HCT116 (cell line): ENCODE data around the gene KNCN. TPM values are rescaled to one million over a fixed set of nuclear protein-coding genes. Genes with fewer than 3 reads are reported as not detected.

Experiments
- ATAC-seq: fragments of 200-7000 bp; cut with Tn5 transposase; 2 replicates; pipeline ENCODE4 v1.9.1; 2020; ENCODE audit warnings: mild to moderate bottlenecking, moderate library complexity
- BruUV-seq: library from RNA; stranded (reverse); fragments of 400-500 nt; replicated peaks from 2 replicates; lab custom pipeline; 2021; lab: Mats Ljungman, UMichigan
- CTCF ChIA-PET: fragments of 300-600 bp; sonication (Branson Sonifier 250); formaldehyde crosslinking; loops from one replicate; lab custom pipeline; 2021; ENCODE audit warnings: antibody characterized with exemption; lab: Charles Lee
- POLR2A ChIA-PET: fragments of 300-600, 350-600 bp; sonication (Branson Sonifier 250); formaldehyde crosslinking; loops from one replicate; lab custom pipeline; 2021; ENCODE audit warnings: antibody characterized with exemption; lab: Charles Lee
- RAD21 ChIA-PET, 2 experiments: fragments of 300-600 bp; sonication (Branson Sonifier 250); formaldehyde crosslinking; loops; one replicate each; lab custom pipeline; 2023; ENCODE audit warnings: low total read pairs in 2 of 2; ENCODE audit not compliant: uncharacterized antibody in 2 of 2, unreplicated experiment in 2 of 2, low non-redundant PET in 1 of 2; lab: Charles Lee
- DNase-seq: peaks from one replicate; pipeline ENCODE4 v3.0.0-alpha.2; 2010; ENCODE audit warnings: low read depth, low spot score
- H2AFZ ChIP-seq: fragments of 200-600 bp; shearing (Covaris generic), sonication (generic); 2 replicates; pipeline ENCODE4 v1.6.1; 2017; ENCODE audit warnings: low read depth, mixed run types, mixed read lengths, antibody characterized with exemption, low read length; ENCODE audit not compliant: poor library complexity, severe bottlenecking
- H3K27ac ChIP-seq: 2 replicates; pipeline ENCODE4 v1.5.1; 2012; ENCODE audit warnings: low read depth, low read length
- H3K27me3 ChIP-seq: fragments of 200-600 bp; sonication (generic); 2 replicates; pipeline ENCODE4 v1.6.1; 2016; ENCODE audit warnings: mixed run types, low read length, mixed read lengths; ENCODE audit not compliant: insufficient read depth
- H3K36me3 ChIP-seq, 2 experiments: fragments of 200-500 bp in 1 of 2; fragments of 200-600 bp in 1 of 2; sonication (Bioruptor generic) in 1 of 2; sonication (generic) in 1 of 2; 2 replicates each; pipeline versions ENCODE4 v1.5.1 to v1.6.1; 2014 to 2016; ENCODE audit warnings: low read length in 2 of 2, inconsistent platforms in 1 of 2, mixed read lengths in 1 of 2, mixed run types in 1 of 2; ENCODE audit not compliant: insufficient read depth in 2 of 2, control insufficient read depth in 1 of 2
- H3K4me1 ChIP-seq, 2 experiments: fragments of 200-600 bp in 1 of 2; sonication (generic) in 1 of 2; 2 replicates each; pipeline versions ENCODE4 v1.5.1 to v1.6.1; 2012 to 2017; ENCODE audit warnings: low read length in 2 of 2, inconsistent platforms in 1 of 2, mild to moderate bottlenecking in 1 of 2, mixed read lengths in 1 of 2, mixed run types in 1 of 2, moderate library complexity in 1 of 2; ENCODE audit not compliant: insufficient read depth in 2 of 2, control insufficient read depth in 1 of 2
- H3K4me2 ChIP-seq: fragments of 200-600 bp; sonication (generic); 2 replicates; pipeline ENCODE4 v1.6.1; 2017; ENCODE audit warnings: mixed run types, low read length, mixed read lengths
- H3K4me3 ChIP-seq, 2 experiments: fragments of 200-600 bp in 1 of 2; sonication (generic) in 1 of 2; replicated peaks in 1 of 2; 2 replicates each; pipeline ENCODE4 v1.5.1; 2011 to 2016; ENCODE audit warnings: low read length in 2 of 2, control low read depth in 1 of 2, low read depth in 1 of 2, mild to moderate bottlenecking in 1 of 2, mixed read lengths in 1 of 2, mixed run types in 1 of 2
- H3K79me2 ChIP-seq: fragments of 200-600 bp; sonication (generic); 2 replicates; pipeline ENCODE4 v1.6.1; 2017; ENCODE audit warnings: mild to moderate bottlenecking, mixed run types, low read length, moderate library complexity, mixed read lengths; ENCODE audit not compliant: insufficient read depth
- H3K9ac ChIP-seq: fragments of 200-600 bp; sonication (generic); 2 replicates; pipeline ENCODE4 v1.6.1; 2016; ENCODE audit warnings: low read length, mixed read lengths
- H3K9me2 ChIP-seq: fragments of 200-600 bp; sonication (generic), shearing (Covaris generic); 2 replicates; pipeline ENCODE4 v1.6.1; 2017; ENCODE audit warnings: mixed run types, mild to moderate bottlenecking, moderate library complexity; ENCODE audit not compliant: insufficient read depth
- H3K9me3 ChIP-seq, 2 experiments: fragments of 200-500 bp in 1 of 2; fragments of 200-600 bp in 1 of 2; sonication (Bioruptor generic) in 1 of 2; sonication (generic) in 1 of 2; 2 replicates each; pipeline ENCODE4 v1.6.1; 2014 to 2017; ENCODE audit warnings: low read length in 2 of 2, mixed read lengths in 2 of 2, inconsistent platforms in 1 of 2, low read depth in 1 of 2, mild to moderate bottlenecking in 1 of 2, mixed run types in 1 of 2, moderate library complexity in 1 of 2; ENCODE audit not compliant: control insufficient read depth in 1 of 2, insufficient read depth in 1 of 2
- H4K20me1 ChIP-seq: fragments of 200-600 bp; sonication (generic), shearing (Covaris generic); 2 replicates; pipeline ENCODE4 v1.6.1; 2017; ENCODE audit warnings: mixed run types, mild to moderate bottlenecking, moderate library complexity; ENCODE audit not compliant: insufficient read depth
- ATF3 ChIP-seq: IDR thresholded peaks from 2 replicates; pipeline ENCODE4 v1.6.1; 2012
- CBX3 ChIP-seq: IDR thresholded peaks from 2 replicates; pipeline ENCODE4 v1.6.1; 2012; ENCODE audit warnings: low read depth
- CEBPB ChIP-seq: IDR thresholded peaks from 2 replicates; pipeline ENCODE4 v1.6.1; 2012; ENCODE audit warnings: low read depth
- EGR1 ChIP-seq: IDR thresholded peaks from 2 replicates; pipeline ENCODE4 v1.6.1; 2012; ENCODE audit warnings: low read depth
- ELF1 ChIP-seq: IDR thresholded peaks from 2 replicates; pipeline ENCODE4 v1.6.1; 2012; ENCODE audit warnings: low read depth, borderline replicate concordance
- EZH2 ChIP-seq: fragments of 200-600 bp; sonication (generic); IDR thresholded peaks from 2 replicates; pipeline ENCODE4 v1.6.1; 2017; ENCODE audit warnings: antibody characterized with exemption, mixed run types
- EZH2phosphoT487 ChIP-seq: fragments of 200-600 bp; IDR thresholded peaks from 2 replicates; pipeline ENCODE4 v1.6.1; 2018; ENCODE audit warnings: antibody characterized with exemption, borderline replicate concordance
- FOSL1 ChIP-seq: IDR thresholded peaks from 2 replicates; pipeline ENCODE4 v1.6.1; 2012; ENCODE audit warnings: low read depth
- POLR2A ChIP-seq: IDR thresholded peaks from 2 replicates; pipeline ENCODE4 v1.7.0; 2011; ENCODE audit warnings: borderline replicate concordance; ENCODE audit not compliant: insufficient read depth, insufficient read length; ENCODE audit errors: extremely low read depth
- POLR2AphosphoS5 ChIP-seq: IDR thresholded peaks from 2 replicates; pipeline ENCODE4 v1.6.1; 2011; ENCODE audit warnings: mild to moderate bottlenecking, low read depth, low read length, moderate library complexity
- RAD21 ChIP-seq: IDR thresholded peaks from 2 replicates; pipeline ENCODE4 v1.6.1; 2012; ENCODE audit warnings: low read depth, mild to moderate bottlenecking
- SIN3A ChIP-seq: IDR thresholded peaks from 2 replicates; pipeline ENCODE4 v1.6.1; 2012; ENCODE audit warnings: low read depth
- SP1 ChIP-seq: IDR thresholded peaks from 2 replicates; pipeline ENCODE4 v1.6.1; 2012; ENCODE audit warnings: low read depth
- SRF ChIP-seq: IDR thresholded peaks from 2 replicates; pipeline ENCODE4 v1.6.1; 2012; ENCODE audit warnings: low read depth
- TCF7L2 ChIP-seq: IDR thresholded peaks from 2 replicates; pipeline ENCODE4 v1.7.0; 2011; ENCODE audit warnings: borderline replicate concordance, inconsistent platforms; ENCODE audit not compliant: insufficient read depth, insufficient read length; ENCODE audit errors: extremely low read depth
- YY1 ChIP-seq: IDR thresholded peaks from 2 replicates; pipeline ENCODE4 v1.6.1; 2011; ENCODE audit warnings: low read length, low read depth, moderate library complexity, mild to moderate bottlenecking; ENCODE audit not compliant: insufficient replicate concordance; ENCODE audit errors: extremely low read depth
- ZFX ChIP-seq: fragments of 450-650 bp; IDR thresholded peaks from 2 replicates; pipeline ENCODE4 v1.6.1; 2017
- ZNF274 ChIP-seq: fragments of 200-500 bp; sonication (Bioruptor generic); IDR thresholded peaks from 2 replicates; pipeline ENCODE4 v1.6.1; 2014; ENCODE audit warnings: mild to moderate bottlenecking, low read depth, low read length, inconsistent platforms
- intact Hi-C: fragments of 100-400 bp; cut with micrococcal nuclease; formaldehyde crosslinking; loops from 2 replicates; pipeline ENCODE4 v1.10.0; 2022
- total RNA-seq: library from RNA; stranded (reverse); gene quantifications from one replicate; pipeline ENCODE4 v1.2.1, GENCODE V29; 2021; ENCODE audit not compliant: unreplicated experiment
- TF ChIP-seq, protein P1 (sequence below), 3 experiments: fragments of 200-600 bp in 1 of 3; sonication (generic) in 1 of 3; IDR thresholded peaks in 2 of 3; conservative IDR thresholded peaks in 1 of 3; 2 replicates each; pipeline ENCODE4 v1.5.1; 2012 to 2017; ENCODE audit warnings: low read depth in 2 of 3, low read length in 2 of 3, antibody characterized with exemption in 1 of 3, borderline replicate concordance in 1 of 3, control low read depth in 1 of 3, mild to moderate bottlenecking in 1 of 3, mixed read lengths in 1 of 3, mixed run types in 1 of 3, moderate library complexity in 1 of 3; ENCODE audit not compliant: insufficient read depth in 1 of 3

The KNCN gene
- total RNA-seq, 1 experiment from 2014 or later: not detected

DNA sequence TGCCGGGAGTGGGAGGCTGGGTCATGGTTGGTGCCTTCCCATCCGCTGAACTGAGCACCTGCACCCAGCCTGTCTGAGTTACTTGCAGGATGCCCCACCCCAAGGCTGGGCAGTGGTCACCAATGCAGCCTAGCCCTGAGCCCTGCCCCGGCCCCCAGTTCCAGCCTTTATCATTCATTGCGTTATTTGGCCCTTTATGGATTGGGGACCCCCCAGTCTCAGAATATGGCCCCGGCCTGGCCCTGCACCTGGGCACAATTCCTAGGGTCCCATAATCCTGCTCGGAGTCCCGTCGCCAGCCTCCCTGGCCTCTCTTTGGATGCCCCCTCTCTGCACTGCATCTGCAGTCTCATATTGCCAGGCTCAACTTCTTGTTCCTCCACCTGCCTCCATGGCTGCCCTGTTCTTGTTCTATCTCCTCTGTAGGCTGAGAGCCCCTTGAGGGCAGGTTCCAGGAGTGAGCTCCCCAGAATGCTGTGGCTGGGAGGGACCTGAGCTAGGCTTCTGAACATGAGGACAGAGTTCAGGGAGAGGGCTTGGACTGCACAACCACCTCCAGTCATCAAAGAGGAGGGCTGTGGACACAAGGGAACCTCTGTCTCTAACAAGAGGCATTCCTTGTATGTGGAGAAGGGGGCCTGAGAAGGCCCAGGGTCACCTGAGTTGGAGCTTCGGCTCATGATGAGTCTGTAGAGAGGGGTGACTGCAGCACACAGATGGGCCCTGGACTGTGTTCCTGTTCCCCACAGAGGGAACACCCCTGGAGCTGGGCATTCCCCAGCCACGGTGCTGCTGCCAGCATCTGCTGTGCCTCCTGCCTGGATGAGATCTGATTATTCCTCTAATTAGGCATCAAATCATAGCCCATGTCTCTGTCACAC, 1.1 kb upstream of the KNCN start:
- CTCF ChIA-PET: no interaction called here
- H4K20me1 ChIP-seq: no peaks in the 10 kb centered on the region; the same call in 1 of the 2 replicates
- no peaks in the 10 kb centered on the region for H3K9me3 ChIP-seq
- TF ChIP-seq SRF (no peak), SP1 (no peak), EGR1 (no peak), SIN3A (no peak), CEBPB (no peak), TCF7L2 (no peak), RAD21 (no peak), CBX3 (no peak), EZH2phosphoT487 (no peak), YY1 (no peak), ZFX (no peak), ATF3 (no peak), ELF1 (no peak), FOSL1 (no peak), POLR2AphosphoS5 (no peak), ZNF274 (no peak), POLR2A (no peak), EZH2 (no peak)
- TF ChIP-seq, protein P1, sequence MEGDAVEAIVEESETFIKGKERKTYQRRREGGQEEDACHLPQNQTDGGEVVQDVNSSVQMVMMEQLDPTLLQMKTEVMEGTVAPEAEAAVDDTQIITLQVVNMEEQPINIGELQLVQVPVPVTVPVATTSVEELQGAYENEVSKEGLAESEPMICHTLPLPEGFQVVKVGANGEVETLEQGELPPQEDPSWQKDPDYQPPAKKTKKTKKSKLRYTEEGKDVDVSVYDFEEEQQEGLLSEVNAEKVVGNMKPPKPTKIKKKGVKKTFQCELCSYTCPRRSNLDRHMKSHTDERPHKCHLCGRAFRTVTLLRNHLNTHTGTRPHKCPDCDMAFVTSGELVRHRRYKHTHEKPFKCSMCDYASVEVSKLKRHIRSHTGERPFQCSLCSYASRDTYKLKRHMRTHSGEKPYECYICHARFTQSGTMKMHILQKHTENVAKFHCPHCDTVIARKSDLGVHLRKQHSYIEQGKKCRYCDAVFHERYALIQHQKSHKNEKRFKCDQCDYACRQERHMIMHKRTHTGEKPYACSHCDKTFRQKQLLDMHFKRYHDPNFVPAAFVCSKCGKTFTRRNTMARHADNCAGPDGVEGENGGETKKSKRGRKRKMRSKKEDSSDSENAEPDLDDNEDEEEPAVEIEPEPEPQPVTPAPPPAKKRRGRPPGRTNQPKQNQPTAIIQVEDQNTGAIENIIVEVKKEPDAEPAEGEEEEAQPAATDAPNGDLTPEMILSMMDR (IDR thresholded peaks at IDR 0.05 in 2 of 3, conservative IDR thresholded peaks at IDR 0.05 in 1 of 3; ENCODE audit: borderline replicate concordance in 1 of 3, insufficient read depth in 1 of 3, low read depth in 2 of 3, low read length in 2 of 3): no peak
- TF ChIP-seq, all 23 proteins: peak for 0
- Histone ChIP-seq H3K9ac (no peak overlapping the region), H3K9me2 (no peaks in the 10 kb centered on the region), H3K36me3 (no peaks in the 10 kb centered on the region), H3K79me2 (no peaks in the 10 kb centered on the region), H3K4me2 (no peak overlapping the region), H2AFZ (no peak overlapping the region), H3K27ac (no peak overlapping the region), H3K4me3 (no peak overlapping the region), H3K4me1 (peaks cover 0 to 13% of the 10 kb centered on the region in 2 experiments; a peak in 2 of 4 replicates), H3K27me3 (no peaks in the 10 kb centered on the region)
- POLR2A ChIA-PET: no interaction called here
- RAD21 ChIA-PET: no interaction called here
- ATAC-seq: no peak
- intact Hi-C loops: no loop called here
- no TSS peak for BruUV-seq
- no peak for DNase-seq
